ENCODE measurements around the gene RAB23. TPM values are rescaled to one million over a fixed set of nuclear protein-coding genes. Genes with fewer than 3 reads are reported as not detected.

RAB23 gene
- total RNA-seq: 4.8 and 5.1 TPM in 2 replicates

- Mint-ChIP-seq H3K27me3 (ENCODE audit: low read depth) (peaks cover 27% of the 10 kb centered on the region), H3K9me3 (no peaks in the 10 kb centered on the region), H3K36me3 (ENCODE audit: low read depth) (peaks cover 9% of the 10 kb centered on the region), H3K27ac (peak within 1 kb of the TSS; percentile 97), H3K4me1 (ENCODE audit: low read depth) (peaks cover 26% of the 10 kb centered on the region), H3K4me3 (ENCODE audit: low read depth) (peak within 1 kb of the TSS; percentile 99)
- DNase-seq (ENCODE audit: low spot score): peak; percentile 82
- intact Hi-C loops (cut with micrococcal nuclease): loop anchor here (1.0 to 5.0 kb wide), 6 partner anchors 15 to 267 kb away; partner anchors contain the start of genes BAG2, BEND6, KIAA1586 and PRIM2
Measured at GRCh38 chr6:57221936-57222742, at the start of gene RAB23. RAB23 (minus strand) TSS chr6:57222307; CDS start chr6:57210380, 11,927 bp downstream.

GRCh38 chr6:57268294-57268640, 46.2 kb upstream of the RAB23 start:
- no peaks in the 10 kb centered on the region for H3K9me3 Mint-ChIP-seq
- H3K4me3 Mint-ChIP-seq (ENCODE audit: low read depth): no peak overlapping the region
- no peak overlapping the region for H3K27ac Mint-ChIP-seq
- H3K27me3 Mint-ChIP-seq (ENCODE audit: low read depth): peaks cover 1% of the 10 kb centered on the region
- peaks cover 7% of the 10 kb centered on the region for H3K4me1 Mint-ChIP-seq (ENCODE audit: low read depth)
- intact Hi-C loops (cut with micrococcal nuclease): loop anchor here (1.0 to 10.0 kb wide), 2 partner anchors 48 to 63 kb away; no protein-coding TSS in a partner anchor
- H3K36me3 Mint-ChIP-seq (ENCODE audit: low read depth): no peaks in the 10 kb centered on the region
- no peak for DNase-seq (ENCODE audit: low spot score)

GRCh38 chr6:57267586-57268293, 45.6 kb upstream of the RAB23 start:
- no peak overlapping the region for H3K4me3 Mint-ChIP-seq (ENCODE audit: low read depth)
- no peaks in the 10 kb centered on the region for H3K36me3 Mint-ChIP-seq (ENCODE audit: low read depth)
- intact Hi-C loops (cut with micrococcal nuclease): loop anchor here (1.0 to 10.0 kb wide), 2 partner anchors 49 to 63 kb away; no protein-coding TSS in a partner anchor
- H3K9me3 Mint-ChIP-seq: no peaks in the 10 kb centered on the region
- no peak overlapping the region for H3K27ac Mint-ChIP-seq
- H3K27me3 Mint-ChIP-seq (ENCODE audit: low read depth): no peaks in the 10 kb centered on the region
- no peak for DNase-seq (ENCODE audit: low spot score)
- peaks cover 8% of the 10 kb centered on the region for H3K4me1 Mint-ChIP-seq (ENCODE audit: low read depth)

GRCh38 chr6:57265755-57266221, 43.7 kb upstream of the RAB23 start:
- H3K27me3 Mint-ChIP-seq (ENCODE audit: low read depth): no peaks in the 10 kb centered on the region
- peak overlapping the region; percentile 35 for H3K27ac Mint-ChIP-seq
- H3K36me3 Mint-ChIP-seq (ENCODE audit: low read depth): no peaks in the 10 kb centered on the region
- H3K4me3 Mint-ChIP-seq (ENCODE audit: low read depth): no peak overlapping the region
- no peaks in the 10 kb centered on the region for H3K9me3 Mint-ChIP-seq
- intact Hi-C loops (cut with micrococcal nuclease): loop anchor here (10.0 kb wide), 1 partner anchor 61 kb away; no protein-coding TSS in a partner anchor
- DNase-seq (ENCODE audit: low spot score): no peak
- H3K4me1 Mint-ChIP-seq (ENCODE audit: low read depth): peaks cover 8% of the 10 kb centered on the region

- Mint-ChIP-seq H3K4me3 (ENCODE audit: low read depth) (no peak overlapping the region), H3K36me3 (ENCODE audit: low read depth) (no peaks in the 10 kb centered on the region), H3K9me3 (no peaks in the 10 kb centered on the region), H3K27ac (no peak overlapping the region), H3K27me3 (ENCODE audit: low read depth) (no peaks in the 10 kb centered on the region), H3K4me1 (ENCODE audit: low read depth) (peaks cover 8% of the 10 kb centered on the region)
- intact Hi-C loops (cut with micrococcal nuclease): loop anchor here (10.0 kb wide), 1 partner anchor 59 kb away; no protein-coding TSS in a partner anchor
- DNase-seq (ENCODE audit: low spot score): no peak
Measured at GRCh38 chr6:57263739-57264138, 41.6 kb upstream of the RAB23 start.

- Mint-ChIP-seq H3K4me1 (ENCODE audit: low read depth) (peaks cover 8% of the 10 kb centered on the region), H3K4me3 (ENCODE audit: low read depth) (no peak overlapping the region), H3K27ac (no peak overlapping the region), H3K9me3 (no peaks in the 10 kb centered on the region), H3K36me3 (ENCODE audit: low read depth) (no peaks in the 10 kb centered on the region), H3K27me3 (ENCODE audit: low read depth) (no peaks in the 10 kb centered on the region)
- intact Hi-C loops (cut with micrococcal nuclease): loop anchor here (10.0 kb wide), 1 partner anchor 58 kb away; no protein-coding TSS in a partner anchor
- no peak for DNase-seq (ENCODE audit: low spot score)
Measured at GRCh38 chr6:57262901-57263694, 41.0 kb upstream of the RAB23 start.

- intact Hi-C loops (cut with micrococcal nuclease): loop anchor here (10.0 kb wide), 1 partner anchor 58 kb away; no protein-coding TSS in a partner anchor
- no peak overlapping the region for H3K4me3 Mint-ChIP-seq (ENCODE audit: low read depth)
- DNase-seq (ENCODE audit: low spot score): no peak
- no peaks in the 10 kb centered on the region for H3K27me3 Mint-ChIP-seq (ENCODE audit: low read depth)
- no peaks in the 10 kb centered on the region for H3K36me3 Mint-ChIP-seq (ENCODE audit: low read depth)
- H3K4me1 Mint-ChIP-seq (ENCODE audit: low read depth): peaks cover 8% of the 10 kb centered on the region
- H3K9me3 Mint-ChIP-seq: no peaks in the 10 kb centered on the region
- H3K27ac Mint-ChIP-seq: no peak overlapping the region
Measured at GRCh38 chr6:57262488-57262887, 40.4 kb upstream of the RAB23 start.

- intact Hi-C loops (cut with micrococcal nuclease): loop anchor here (10.0 kb wide), 1 partner anchor 57 kb away; no protein-coding TSS in a partner anchor
- H3K4me1 Mint-ChIP-seq (ENCODE audit: low read depth): peaks cover 8% of the 10 kb centered on the region
Measured at GRCh38 chr6:57261926-57262325, 39.8 kb upstream of the RAB23 start.

GRCh38 chr6:57259064-57259463, 37.0 kb upstream of the RAB23 start:
- Mint-ChIP-seq H3K27me3 (ENCODE audit: low read depth) (no peaks in the 10 kb centered on the region), H3K36me3 (ENCODE audit: low read depth) (no peaks in the 10 kb centered on the region), H3K4me3 (ENCODE audit: low read depth) (no peak overlapping the region), H3K4me1 (ENCODE audit: low read depth) (peaks cover 4% of the 10 kb centered on the region), H3K9me3 (no peaks in the 10 kb centered on the region), H3K27ac (no peak overlapping the region)
- intact Hi-C loops (cut with micrococcal nuclease): no loop called here
- no peak for DNase-seq (ENCODE audit: low spot score)

More at GRCh38 chr6:57261926-57262325, 39.8 kb upstream of the RAB23 start:
- Mint-ChIP-seq H3K27ac (no peak overlapping the region), H3K4me3 (ENCODE audit: low read depth) (no peak overlapping the region), H3K36me3 (ENCODE audit: low read depth) (no peaks in the 10 kb centered on the region), H3K27me3 (ENCODE audit: low read depth) (no peaks in the 10 kb centered on the region), H3K9me3 (no peaks in the 10 kb centered on the region)
- DNase-seq (ENCODE audit: low spot score): no peak

GRCh38 chr6:57257911-57258541, 35.9 kb upstream of the RAB23 start:
- Mint-ChIP-seq H3K27ac (no peak overlapping the region), H3K36me3 (ENCODE audit: low read depth) (no peaks in the 10 kb centered on the region), H3K27me3 (ENCODE audit: low read depth) (peaks cover 1% of the 10 kb centered on the region), H3K4me1 (ENCODE audit: low read depth) (no peaks in the 10 kb centered on the region), H3K9me3 (no peaks in the 10 kb centered on the region), H3K4me3 (ENCODE audit: low read depth) (no peak overlapping the region)
- intact Hi-C loops (cut with micrococcal nuclease): no loop called here
- no peak for DNase-seq (ENCODE audit: low spot score)

- Mint-ChIP-seq H3K4me1 (ENCODE audit: low read depth) (no peaks in the 10 kb centered on the region), H3K9me3 (no peaks in the 10 kb centered on the region), H3K4me3 (ENCODE audit: low read depth) (no peak overlapping the region), H3K36me3 (ENCODE audit: low read depth) (no peaks in the 10 kb centered on the region), H3K27me3 (ENCODE audit: low read depth) (peaks cover 2% of the 10 kb centered on the region), H3K27ac (no peak overlapping the region)
- intact Hi-C loops (cut with micrococcal nuclease): no loop called here
- DNase-seq (ENCODE audit: low spot score): no peak
Measured at GRCh38 chr6:57256541-57256940, 34.4 kb upstream of the RAB23 start.
